Limb (tissue), 2 donors: ENCODE measurements around the gene SLC49A3.
"Not testable (repeated sequence)": the region's sequence is repeated elsewhere in the genome, so short reads cannot be mapped to it uniquely, and the experiment has no call there.

ENCODE experiments used
- DNase-seq, 2 donors: peaks; one replicate each; pipeline ENCODE4 v3.0.0-alpha.2; 2016; ENCODE audit errors: extremely low spot score in 2 of 2

Gene SLC49A3

GRCh38 chr4:654871-655463 lies 34.0 kb downstream of the SLC49A3 start:
- DNase-seq = no peak

GRCh38 chr4:654503-654845 lies 34.5 kb downstream of the SLC49A3 start:
- no peak for DNase-seq

- no peak for DNase-seq
Measured at GRCh38 chr4:653831-654502, 35.0 kb downstream of the SLC49A3 start.

GRCh38 chr4:653080-653821 lies 35.7 kb downstream of the SLC49A3 start:
- no peak for DNase-seq

- DNase-seq = peak in 1 of 2 donors; percentile 29
Measured at GRCh38 chr4:651884-652642, 36.9 kb downstream of the SLC49A3 start.

GRCh38 chr4:650951-651883 lies 37.7 kb downstream of the SLC49A3 start:
- DNase-seq = peak in 1 of 2 donors; percentile 33

- DNase-seq = no peak
Measured at GRCh38 chr4:650461-650860, 38.5 kb downstream of the SLC49A3 start.

GRCh38 chr4:649751-650310 lies 39.1 kb downstream of the SLC49A3 start:
- DNase-seq = no peak

- no peak for DNase-seq
Measured at GRCh38 chr4:649293-649625, 39.7 kb downstream of the SLC49A3 start.

- DNase-seq = peak in 1 of 2 donors; percentile 32
Measured at GRCh38 chr4:648579-649292, 40.2 kb downstream of the SLC49A3 start.

- no peak for DNase-seq
Measured at GRCh38 chr4:647481-647880, 41.5 kb downstream of the SLC49A3 start.

- DNase-seq = no peak
Measured at GRCh38 chr4:646460-646859, 42.5 kb downstream of the SLC49A3 start.

- not testable (repeated sequence) for DNase-seq
Measured at GRCh38 chr4:642366-642765, 46.6 kb downstream of the SLC49A3 start.

- peak in 1 of 2 donors; percentile 42 for DNase-seq
Measured at GRCh38 chr4:637536-638280, 51.2 kb downstream of the SLC49A3 start.

- no peak for DNase-seq
Measured at GRCh38 chr4:636628-637159, 52.3 kb downstream of the SLC49A3 start.

- DNase-seq = peak in 1 of 2 donors; percentile 20
Measured at GRCh38 chr4:635851-636627, 52.9 kb downstream of the SLC49A3 start.

- peak in 1 of 2 donors; percentile 20 for DNase-seq
Measured at GRCh38 chr4:635066-635835, 53.7 kb downstream of the SLC49A3 start.
